Measurements from ENCODE around the gene TOPAZ1.
"Not testable (repeated sequence)": the region's sequence is repeated elsewhere in the genome, so short reads cannot be mapped to it uniquely, and the experiment has no call there.

TOPAZ1 gene

DNA sequence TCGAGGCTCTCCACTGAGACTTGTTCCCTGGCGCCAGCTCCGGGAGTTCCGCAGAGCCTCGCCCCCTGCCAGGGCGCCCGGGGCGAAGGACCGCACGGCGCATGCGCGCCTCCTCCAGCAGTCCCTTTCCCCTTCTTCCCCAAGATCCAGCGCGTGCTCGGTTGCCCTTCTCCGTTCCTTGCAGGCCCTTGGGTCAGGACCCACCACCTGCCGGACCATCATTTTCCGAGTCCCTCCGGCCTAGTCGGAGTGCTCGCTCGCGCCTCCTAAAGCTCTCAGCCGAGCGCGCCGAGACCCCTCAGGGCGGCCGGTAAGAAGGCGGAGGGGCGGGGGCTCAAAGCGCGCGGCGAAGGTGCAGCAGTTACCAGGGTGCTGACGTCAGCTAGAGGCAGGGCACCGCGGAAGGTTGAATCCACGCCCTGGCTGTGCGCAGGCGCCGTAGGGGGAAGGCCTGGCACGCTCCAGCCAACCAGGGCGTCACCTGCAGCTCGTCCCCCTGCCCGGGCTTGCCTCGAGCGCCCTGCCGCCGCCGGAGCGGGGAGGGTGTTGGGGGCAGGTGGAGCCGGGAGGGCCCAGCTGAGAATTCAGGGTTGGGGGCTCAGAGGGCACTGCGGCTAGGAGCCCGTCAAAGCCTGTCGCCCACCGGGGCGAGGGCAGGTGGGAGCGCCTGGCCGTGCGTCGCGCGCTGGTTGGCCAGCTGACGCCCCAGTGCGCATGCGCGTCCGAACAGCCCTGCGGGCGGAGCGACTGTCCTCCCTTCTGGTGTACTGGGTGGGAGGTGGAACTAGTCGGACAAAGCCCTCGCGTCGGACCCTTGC is 96.5 kb downstream of the TOPAZ1 start, which contains the start of gene TCAIM:
Gene TCAIM, plus strand, starts transcription at position 757 of the 818 bp plus-strand sequence. CDS start 16,017 bp downstream, outside the sequence.
- Mint-ChIP-seq H3K27ac (peak within 1 kb of the TSS; percentile 98), H3K4me3 (peak within 1 kb of the TSS; percentile 99), H3K4me1 (peaks cover 26% of the 10 kb centered on the region), H3K36me3 (no peaks in the 10 kb centered on the region), H3K9me3 (no peaks in the 10 kb centered on the region), H3K27me3 (peaks cover 4% of the 10 kb centered on the region)

DNA sequence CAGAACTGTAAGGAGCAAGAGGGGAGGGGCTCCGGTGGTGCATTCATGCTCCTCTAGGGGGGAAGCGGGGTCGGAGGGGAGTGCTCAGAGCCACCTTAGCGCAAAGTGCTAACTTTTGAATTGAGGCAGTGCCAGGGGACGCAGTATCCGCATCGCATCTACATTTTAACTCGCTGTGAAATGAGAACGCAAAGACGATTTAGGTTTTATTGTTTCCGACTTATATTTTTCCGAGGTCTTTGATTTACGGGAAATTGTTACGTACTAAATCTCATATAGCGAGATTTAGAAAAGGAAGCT is 97.1 kb downstream of the TOPAZ1 start:
- H3K36me3 Mint-ChIP-seq, result no peaks in the 10 kb centered on the region
- H3K4me3 Mint-ChIP-seq, result peak overlapping the region; percentile 99
- no peaks in the 10 kb centered on the region for H3K27me3 Mint-ChIP-seq
- H3K27ac Mint-ChIP-seq, result peak overlapping the region; percentile 97
- peaks cover 26% of the 10 kb centered on the region for H3K4me1 Mint-ChIP-seq
- no peaks in the 10 kb centered on the region for H3K9me3 Mint-ChIP-seq

DNA sequence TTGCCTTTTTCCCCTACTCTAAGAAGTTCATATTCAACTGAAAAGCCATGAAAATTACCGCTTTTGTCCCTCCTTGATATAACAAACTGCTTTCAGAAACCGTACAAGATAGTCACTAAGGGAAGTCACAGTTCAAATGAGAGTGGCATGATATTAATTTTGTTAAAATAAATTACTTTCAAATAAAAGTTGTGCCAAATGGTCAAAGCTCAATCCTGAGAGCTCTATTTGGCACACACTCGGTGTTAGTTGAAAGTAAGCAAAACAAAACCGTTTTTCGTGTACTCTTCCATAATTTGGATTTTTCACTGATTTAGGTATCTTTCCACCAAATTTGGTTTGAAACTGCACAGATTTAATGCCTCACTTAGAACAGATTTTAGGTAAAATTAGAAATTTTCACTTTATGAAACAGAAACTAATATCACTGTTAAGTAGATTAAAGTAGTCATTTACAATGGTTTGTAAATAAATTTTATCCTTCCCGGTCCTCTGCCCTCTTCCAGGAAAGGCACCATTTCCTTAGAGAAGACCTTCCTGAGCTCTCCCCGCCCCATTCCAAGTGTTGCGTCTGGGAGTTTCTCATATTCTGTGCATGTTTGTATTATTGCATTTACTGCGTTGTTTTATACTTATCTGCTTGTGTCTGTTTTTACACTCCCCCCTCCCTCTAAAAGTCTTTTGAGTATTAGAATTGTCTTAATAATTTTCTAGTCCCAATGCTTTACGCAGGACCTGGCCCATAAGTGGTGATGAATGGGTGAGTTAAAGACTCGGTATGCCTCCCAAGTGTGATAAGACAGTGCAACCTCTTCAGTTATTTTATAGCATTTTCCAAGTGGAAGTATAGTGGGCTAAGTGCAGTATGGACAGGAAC is 97.7 kb downstream of the TOPAZ1 start:
- H3K9me3 Mint-ChIP-seq, result no peaks in the 10 kb centered on the region
- no peaks in the 10 kb centered on the region for H3K27me3 Mint-ChIP-seq
- H3K4me1 Mint-ChIP-seq, result peaks cover 26% of the 10 kb centered on the region
- H3K4me3 Mint-ChIP-seq, result peak overlapping the region; percentile 99
- H3K36me3 Mint-ChIP-seq, result no peaks in the 10 kb centered on the region
- peak overlapping the region; percentile 97 for H3K27ac Mint-ChIP-seq

DNA sequence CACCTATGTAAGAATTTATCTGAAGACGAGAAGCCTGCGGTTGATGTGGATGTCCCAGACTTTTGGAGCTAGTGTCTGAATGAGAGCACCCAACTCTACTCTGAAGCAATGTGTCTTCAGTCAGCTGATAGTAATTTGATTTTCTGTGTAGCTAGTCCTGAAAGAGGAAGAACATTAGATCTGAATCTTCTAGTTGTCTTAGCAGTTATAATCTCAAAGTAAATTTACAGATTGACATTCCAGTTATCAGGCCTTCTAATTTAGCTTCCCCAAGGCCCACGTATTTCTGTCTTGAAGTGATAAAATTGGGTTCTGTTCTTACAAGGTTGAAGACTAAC is 98.3 kb downstream of the TOPAZ1 start:
- no peaks in the 10 kb centered on the region for H3K36me3 Mint-ChIP-seq
- H3K4me3 Mint-ChIP-seq, result peak overlapping the region; percentile 99
- H3K27ac Mint-ChIP-seq, result no peak overlapping the region
- no peaks in the 10 kb centered on the region for H3K27me3 Mint-ChIP-seq
- H3K4me1 Mint-ChIP-seq, result peaks cover 26% of the 10 kb centered on the region
- H3K9me3 Mint-ChIP-seq, result no peaks in the 10 kb centered on the region

DNA sequence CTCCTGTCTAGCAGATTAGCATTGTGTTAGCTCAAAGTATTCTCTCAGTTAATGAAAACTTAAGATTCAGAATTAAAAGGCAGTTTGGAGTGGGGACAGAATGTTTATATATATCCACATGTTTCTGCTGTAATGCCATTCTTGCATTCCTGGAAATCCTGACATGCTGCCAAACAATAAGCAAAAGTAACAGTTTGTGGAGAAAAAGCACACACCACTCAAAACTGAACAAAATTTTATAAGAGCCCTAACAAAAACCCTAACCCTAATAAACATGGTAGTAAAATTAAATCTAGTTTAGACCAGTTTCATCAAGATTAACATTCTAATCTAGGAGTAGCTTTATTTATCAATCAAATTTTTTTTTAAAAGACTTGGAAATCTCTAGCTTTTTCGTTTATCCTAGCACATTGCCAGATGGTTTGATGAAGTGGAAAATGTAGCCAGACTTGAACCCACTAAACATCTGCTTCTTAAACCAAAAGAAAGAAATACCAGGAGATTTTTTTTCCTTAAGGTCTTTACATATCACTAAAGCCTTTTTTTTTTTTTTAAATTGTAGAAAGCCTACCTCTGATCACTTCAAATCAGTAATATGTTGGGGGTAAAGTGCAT is 100.6 kb downstream of the TOPAZ1 start:
- H3K4me1 Mint-ChIP-seq, result peaks cover 25% of the 10 kb centered on the region
- H3K36me3 Mint-ChIP-seq, result no peaks in the 10 kb centered on the region
- no peaks in the 10 kb centered on the region for H3K27me3 Mint-ChIP-seq
- no peaks in the 10 kb centered on the region for H3K9me3 Mint-ChIP-seq
- no peak overlapping the region for H3K27ac Mint-ChIP-seq
- H3K4me3 Mint-ChIP-seq, result no peak overlapping the region

DNA sequence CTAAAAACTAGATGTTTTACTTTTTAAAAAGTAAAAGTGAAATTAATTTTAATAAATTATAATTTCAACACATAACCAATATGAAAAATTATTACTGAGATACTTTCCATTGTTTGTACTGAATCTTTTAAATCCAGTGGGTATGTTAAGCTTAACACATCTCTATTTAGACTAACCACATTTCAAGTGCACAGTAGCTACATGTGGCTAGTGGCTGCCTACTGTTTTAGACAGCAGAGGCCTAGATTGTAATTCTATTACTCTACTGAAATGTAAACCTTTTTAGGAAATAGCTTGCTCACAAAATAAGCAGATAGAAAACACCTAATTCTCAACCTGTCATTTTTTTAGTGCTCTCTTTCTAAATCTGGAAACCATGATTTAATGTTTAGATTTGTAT is 101.7 kb downstream of the TOPAZ1 start:
- H3K27me3 Mint-ChIP-seq, result no peaks in the 10 kb centered on the region
- H3K4me1 Mint-ChIP-seq, result peaks cover 19% of the 10 kb centered on the region
- no peak overlapping the region for H3K4me3 Mint-ChIP-seq
- no peak overlapping the region for H3K27ac Mint-ChIP-seq
- no peaks in the 10 kb centered on the region for H3K9me3 Mint-ChIP-seq
- no peaks in the 10 kb centered on the region for H3K36me3 Mint-ChIP-seq

DNA sequence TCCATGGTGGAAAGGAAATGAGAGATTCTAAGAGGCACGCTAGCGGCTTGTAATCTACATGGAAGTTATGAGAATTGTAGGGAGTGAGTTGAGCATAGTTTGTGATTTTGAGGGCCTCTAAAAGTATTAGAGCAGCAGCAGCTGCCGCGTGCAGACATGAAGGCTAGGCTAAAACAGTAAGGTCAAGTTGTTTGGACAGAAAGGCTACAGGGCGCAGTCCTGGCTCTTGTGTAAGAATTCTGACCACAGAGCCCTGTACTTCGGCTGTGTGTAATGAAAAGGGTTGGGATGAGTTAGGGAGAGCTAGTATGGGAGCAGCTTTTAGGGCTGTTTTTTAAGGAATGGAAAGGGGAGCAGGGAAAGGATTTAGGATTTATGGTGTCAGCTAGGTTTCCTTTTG is 104.9 kb downstream of the TOPAZ1 start:
- H3K4me1 Mint-ChIP-seq, result peaks cover 12% of the 10 kb centered on the region
- H3K27me3 Mint-ChIP-seq, H3K9me3 Mint-ChIP-seq, H3K36me3 Mint-ChIP-seq, H3K4me3 Mint-ChIP-seq, H3K27ac Mint-ChIP-seq: not testable (repeated sequence)

DNA sequence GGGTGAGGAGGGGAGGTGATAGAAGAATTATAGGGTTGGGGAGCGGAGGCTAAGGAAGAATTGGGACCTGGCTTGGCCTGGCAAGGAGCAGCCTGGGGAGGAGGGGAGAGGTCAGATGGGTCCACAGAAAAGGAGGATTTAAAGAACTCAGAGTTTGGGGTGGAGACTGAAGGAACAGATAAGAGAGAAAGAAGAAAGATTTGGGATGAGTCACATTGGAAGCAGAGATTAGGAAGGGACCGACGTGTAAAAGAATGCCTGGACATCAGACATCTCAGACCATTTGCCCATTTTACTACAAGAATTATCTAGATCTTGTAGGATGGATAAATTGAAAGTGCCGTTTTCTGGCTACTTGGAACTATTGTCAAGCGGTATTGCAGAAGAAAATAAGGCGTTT is 107.3 kb downstream of the TOPAZ1 start:
- no peaks in the 10 kb centered on the region for H3K9me3 Mint-ChIP-seq
- peaks cover 3% of the 10 kb centered on the region for H3K36me3 Mint-ChIP-seq
- no peak overlapping the region for H3K4me3 Mint-ChIP-seq
- no peaks in the 10 kb centered on the region for H3K27me3 Mint-ChIP-seq
- no peak overlapping the region for H3K27ac Mint-ChIP-seq
- peaks cover 19% of the 10 kb centered on the region for H3K4me1 Mint-ChIP-seq

DNA sequence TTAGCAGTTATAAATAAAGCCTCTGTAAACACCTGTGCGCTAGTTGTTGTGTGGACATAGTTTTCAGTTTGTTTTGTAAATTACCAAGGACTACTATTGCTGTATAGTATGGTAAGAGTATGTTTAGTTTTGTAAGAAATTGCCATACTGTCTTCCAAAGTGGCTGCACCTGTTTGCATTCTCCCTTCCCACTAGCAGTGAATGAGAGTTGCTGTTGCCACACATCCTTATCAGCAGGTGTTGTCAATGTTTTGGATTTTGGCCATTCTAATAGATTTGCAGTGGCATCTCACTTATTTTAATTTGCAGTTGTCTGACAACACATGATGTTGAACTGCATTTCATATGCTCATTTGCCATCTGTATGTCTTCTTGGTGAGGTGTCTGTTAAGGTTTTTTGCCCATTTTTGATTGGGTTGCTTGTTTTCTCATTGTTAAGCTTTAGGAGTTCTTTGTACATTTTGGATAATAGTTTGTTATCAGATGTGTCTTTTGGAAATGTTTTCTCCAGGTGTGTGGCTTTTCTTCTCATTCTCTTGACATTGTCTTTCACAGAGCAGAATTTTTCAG is 111.8 kb downstream of the TOPAZ1 start:
- Mint-ChIP-seq H3K27ac (peak overlapping the region; percentile 17), H3K4me1 (peaks cover 22% of the 10 kb centered on the region), H3K9me3 (no peaks in the 10 kb centered on the region), H3K36me3 (peaks cover 15% of the 10 kb centered on the region), H3K27me3 (no peaks in the 10 kb centered on the region), H3K4me3 (no peak overlapping the region)

DNA sequence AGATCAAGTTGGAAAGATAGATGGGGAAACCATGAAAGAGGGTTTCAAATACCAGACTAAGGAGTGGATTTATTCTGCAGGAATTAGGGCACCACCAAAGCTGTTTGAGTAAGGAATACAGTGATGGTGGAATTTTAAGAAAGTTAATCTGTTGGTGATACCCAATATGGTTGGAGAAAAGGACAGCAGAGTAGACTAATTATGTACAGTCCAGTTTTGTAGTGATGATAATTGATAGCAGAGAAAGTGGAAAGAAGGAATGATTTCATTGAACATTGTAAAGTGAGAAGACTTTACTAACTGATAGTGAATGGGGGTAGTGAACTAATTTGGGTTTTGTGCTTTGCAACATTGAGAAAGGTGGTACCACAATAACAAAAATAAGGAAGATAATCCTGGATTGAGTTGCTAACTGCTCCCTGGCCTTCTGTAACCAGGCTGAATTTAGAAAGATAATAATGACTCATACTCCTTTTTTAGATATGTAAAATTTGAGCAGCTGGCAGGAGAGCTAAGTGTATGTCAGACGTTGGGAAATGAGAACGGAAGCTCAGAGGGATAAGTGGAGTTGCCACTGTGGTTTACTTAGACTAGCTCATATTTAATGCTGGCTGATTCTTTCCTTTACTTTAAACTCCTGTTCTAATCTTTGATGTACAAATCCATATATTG is 113.8 kb downstream of the TOPAZ1 start:
- peaks cover 11% of the 10 kb centered on the region for H3K4me1 Mint-ChIP-seq
- no peaks in the 10 kb centered on the region for H3K9me3 Mint-ChIP-seq
- peaks cover 19% of the 10 kb centered on the region for H3K36me3 Mint-ChIP-seq
- no peak overlapping the region for H3K27ac Mint-ChIP-seq
- H3K4me3 Mint-ChIP-seq, result no peak overlapping the region
- H3K27me3 Mint-ChIP-seq, result no peaks in the 10 kb centered on the region

DNA sequence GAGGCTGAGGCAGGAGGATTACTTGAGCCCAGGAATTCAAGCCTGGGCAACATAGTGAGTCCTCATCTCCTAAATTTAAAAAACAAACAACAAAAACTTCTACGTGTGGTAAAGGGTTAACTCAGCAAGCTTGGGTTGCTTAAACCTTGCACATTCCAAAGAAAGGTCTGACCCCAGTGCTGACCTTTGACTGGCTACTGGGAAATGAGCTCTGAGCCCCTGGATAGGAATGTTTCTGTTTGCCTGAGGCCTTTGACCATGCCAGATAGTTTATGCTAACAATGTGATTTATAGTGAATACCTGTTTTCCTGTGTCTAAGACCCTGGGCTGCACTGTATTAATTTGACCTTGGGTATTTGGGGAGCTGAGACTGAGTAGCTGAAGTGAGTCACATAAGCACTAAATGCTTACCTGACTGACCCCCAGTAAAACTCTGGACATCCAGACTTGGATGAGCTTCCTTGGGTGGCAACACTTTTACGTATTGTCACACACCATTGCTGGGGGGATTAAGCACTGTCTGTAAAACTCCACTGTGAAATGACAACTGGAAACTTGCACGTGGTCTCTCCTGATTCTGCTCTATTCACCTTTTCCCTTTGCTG is 117.6 kb downstream of the TOPAZ1 start:
- no peaks in the 10 kb centered on the region for H3K9me3 Mint-ChIP-seq
- peaks cover under 1% of the 10 kb centered on the region for H3K4me1 Mint-ChIP-seq
- no peaks in the 10 kb centered on the region for H3K27me3 Mint-ChIP-seq
- H3K36me3 Mint-ChIP-seq, result peaks cover 17% of the 10 kb centered on the region
- H3K27ac Mint-ChIP-seq, result no peak overlapping the region
- H3K4me3 Mint-ChIP-seq, result no peak overlapping the region

DNA sequence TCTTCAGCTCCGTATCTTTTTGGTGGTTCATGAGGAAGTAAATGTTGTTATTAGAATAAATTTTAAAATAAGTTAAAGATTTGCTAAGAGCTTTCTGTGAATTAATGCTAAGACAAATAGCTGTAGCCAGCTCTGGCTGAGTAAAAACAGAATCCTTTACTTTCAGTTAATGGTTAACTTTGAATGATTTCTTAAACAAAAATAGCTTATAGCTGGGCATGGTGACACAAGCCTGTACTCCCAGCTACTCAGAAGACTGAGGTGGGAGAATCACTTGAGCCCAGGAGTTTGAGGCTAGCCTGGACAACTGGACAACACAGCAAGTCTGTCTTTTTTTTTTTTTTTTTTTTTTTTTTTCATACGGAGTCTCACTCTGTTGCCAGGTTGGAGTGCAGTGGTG is 121.9 kb downstream of the TOPAZ1 start:
- H3K27me3 Mint-ChIP-seq, result no peaks in the 10 kb centered on the region

DNA sequence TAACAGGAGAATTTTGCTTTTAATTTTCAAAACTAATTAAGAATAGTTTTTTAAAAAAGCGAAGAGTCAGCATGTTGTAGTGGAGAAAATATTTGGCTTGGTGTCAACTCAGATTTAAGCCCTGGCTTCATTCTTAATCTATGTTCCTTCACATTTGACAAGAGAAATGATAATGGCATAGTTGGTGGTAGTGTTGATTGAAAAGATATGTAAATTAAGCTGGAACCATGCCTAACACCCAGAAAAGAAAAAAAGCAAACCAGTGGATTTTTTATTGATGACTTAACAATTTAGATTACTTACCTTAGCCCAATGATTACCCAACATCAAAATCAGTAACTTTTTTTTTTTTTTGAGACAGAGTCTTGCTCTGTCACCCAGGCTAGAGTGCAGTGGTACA is 124.3 kb downstream of the TOPAZ1 start:
- no peak overlapping the region for H3K27ac Mint-ChIP-seq
- H3K27me3 Mint-ChIP-seq, result no peaks in the 10 kb centered on the region
- no peak overlapping the region for H3K4me3 Mint-ChIP-seq
- H3K4me1 Mint-ChIP-seq, result no peaks in the 10 kb centered on the region
- H3K36me3 Mint-ChIP-seq, result peaks cover 17% of the 10 kb centered on the region
- no peaks in the 10 kb centered on the region for H3K9me3 Mint-ChIP-seq

More for the DNA sequence above, 121.9 kb downstream of the TOPAZ1 start:
- Mint-ChIP-seq H3K4me3 (no peak overlapping the region), H3K36me3 (peaks cover 14% of the 10 kb centered on the region), H3K9me3 (no peaks in the 10 kb centered on the region), H3K27ac (no peak overlapping the region), H3K4me1 (no peaks in the 10 kb centered on the region)

DNA sequence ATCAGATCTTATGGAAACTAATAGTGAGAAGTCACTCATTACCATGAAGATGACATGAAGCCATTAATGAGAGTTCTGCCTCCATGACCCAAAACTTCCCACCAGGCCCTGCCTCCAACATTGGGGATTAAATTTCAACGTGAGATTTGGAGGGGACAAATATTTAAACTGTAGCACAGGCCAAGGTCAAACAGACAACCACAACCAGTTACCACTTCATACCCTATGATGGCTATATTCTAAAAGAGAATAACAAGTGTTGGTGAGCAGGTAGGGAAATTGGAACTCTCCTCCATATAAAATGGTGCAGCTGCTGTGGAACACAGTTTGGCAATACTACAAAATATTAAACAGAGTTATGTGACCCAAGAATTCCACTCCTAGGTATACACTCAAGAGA is 133.8 kb downstream of the TOPAZ1 start:
- Mint-ChIP-seq H3K27ac (no peak overlapping the region), H3K36me3 (peaks cover 19% of the 10 kb centered on the region), H3K27me3 (no peaks in the 10 kb centered on the region), H3K4me1 (no peaks in the 10 kb centered on the region), H3K4me3 (no peak overlapping the region), H3K9me3 (peaks cover 17% of the 10 kb centered on the region)
